GM18907 (cell line): ENCODE data around the gene COL24A1.
"Not testable (repeated sequence)": the region's sequence is repeated elsewhere in the genome, so short reads cannot be mapped to it uniquely, and the experiment has no call there.

Experiments
- ATAC-seq: cut with Tn5 transposase; IDR thresholded peaks from one replicate; pipeline ENCODE4 v1.9.1; 2021; ENCODE audit warnings: mild to moderate bottlenecking, moderate library complexity; ENCODE audit not compliant: unreplicated experiment

Gene COL24A1

GRCh38 chr1:86153836-86154235 lies 2.7 kb downstream of the COL24A1 start:
- ATAC-seq = no peak

GRCh38 chr1:86152887-86153286 lies 3.7 kb downstream of the COL24A1 start:
- no peak for ATAC-seq

- no peak for ATAC-seq
Observed at GRCh38 chr1:86151427-86151826, 5.1 kb downstream of the COL24A1 start.

- ATAC-seq = no peak
Observed at GRCh38 chr1:86150553-86151055, 6.0 kb downstream of the COL24A1 start.

GRCh38 chr1:86149591-86149990 lies 7.0 kb downstream of the COL24A1 start:
- no peak for ATAC-seq

GRCh38 chr1:86147755-86148154 lies 8.8 kb downstream of the COL24A1 start:
- no peak for ATAC-seq

- no peak for ATAC-seq
Observed at GRCh38 chr1:86146566-86146965, 10.0 kb downstream of the COL24A1 start.

- ATAC-seq = no peak
Observed at GRCh38 chr1:86140281-86140880, 16.2 kb downstream of the COL24A1 start.

GRCh38 chr1:86138746-86139145 lies 17.8 kb downstream of the COL24A1 start:
- no peak for ATAC-seq

- ATAC-seq = no peak
Observed at GRCh38 chr1:86137436-86137835, 19.1 kb downstream of the COL24A1 start.

GRCh38 chr1:86119214-86119764 lies 37.3 kb downstream of the COL24A1 start:
- no peak for ATAC-seq

GRCh38 chr1:86114816-86115400 lies 41.7 kb downstream of the COL24A1 start:
- no peak for ATAC-seq

- ATAC-seq = no peak
Observed at GRCh38 chr1:86114236-86114635, 42.3 kb downstream of the COL24A1 start.

GRCh38 chr1:86111590-86111989 lies 45.0 kb downstream of the COL24A1 start:
- not testable (repeated sequence) for ATAC-seq

- ATAC-seq = no peak
Observed at GRCh38 chr1:86110451-86111129, 46.0 kb downstream of the COL24A1 start.

- no peak for ATAC-seq
Observed at GRCh38 chr1:86105533-86105866, 51.1 kb downstream of the COL24A1 start.

- no peak for ATAC-seq
Observed at GRCh38 chr1:86104606-86105532, 51.7 kb downstream of the COL24A1 start.

- no peak for ATAC-seq
Observed at GRCh38 chr1:86101616-86102015, 55.0 kb downstream of the COL24A1 start.

- ATAC-seq = no peak
Observed at GRCh38 chr1:86100401-86100800, 56.2 kb downstream of the COL24A1 start.

GRCh38 chr1:86089765-86090164 lies 66.8 kb downstream of the COL24A1 start:
- no peak for ATAC-seq
